HepG2 (cell line): Measurements from ENCODE around the gene CALD1. TPM values are rescaled to one million over a fixed set of nuclear protein-coding genes. Genes with fewer than 3 reads are reported as not detected.

ENCODE experiments used
- ARNTL ChIP-seq: sonication (generic); formaldehyde crosslinking; IDR thresholded peaks from 2 replicates; pipeline ENCODE4 v1.4.0; 2020; ENCODE audit warnings: mild to moderate bottlenecking, missing genetic modification reagents
- BORCS8-MEF2B ChIP-seq: sonication (generic); formaldehyde crosslinking; IDR thresholded peaks from 2 replicates; pipeline ENCODE4 v1.8.0; 2022; ENCODE audit warnings: mild to moderate bottlenecking, missing genetic modification reagents
- DPF2 ChIP-seq: sonication (generic); formaldehyde crosslinking; IDR thresholded peaks from 2 replicates; pipeline ENCODE4 v1.4.0; 2020; ENCODE audit warnings: mild to moderate bottlenecking, low read depth, missing genetic modification reagents, borderline replicate concordance
- FOXA3 ChIP-seq: IDR thresholded peaks from 2 replicates; pipeline ENCODE4 v1.6.1; 2016; ENCODE audit warnings: missing genetic modification reagents, missing compliant biosample characterization
- FOXP1 ChIP-seq, 2 experiments: fragments of 450-650 bp in 1 of 2; IDR thresholded peaks; 2 replicates each; pipeline ENCODE4 v1.6.1; 2017 to 2018; ENCODE audit warnings: antibody characterized with exemption in 1 of 2
- GABPA ChIP-seq, 2 experiments: IDR thresholded peaks; 2 replicates each; pipeline ENCODE4 v1.6.1; 2011 to 2016; ENCODE audit warnings: low read depth in 2 of 2, low read length in 1 of 2, missing biosample characterization in 1 of 2, missing genetic modification characterization in 1 of 2
- HNF4G ChIP-seq, 2 experiments: sonication (generic) in 1 of 2; formaldehyde crosslinking in 1 of 2; IDR thresholded peaks; 2 replicates each; pipeline versions ENCODE4 v1.4.0 to v1.6.1; 2011 to 2020; ENCODE audit warnings: borderline replicate concordance in 2 of 2, low read depth in 2 of 2, mild to moderate bottlenecking in 2 of 2, low read length in 1 of 2, missing genetic modification reagents in 1 of 2, moderate library complexity in 1 of 2
- NCOA2 ChIP-seq: sonication (generic); formaldehyde crosslinking; IDR thresholded peaks from 2 replicates; pipeline ENCODE4 v1.8.0; 2022; ENCODE audit warnings: inconsistent platforms
- NR2F1 ChIP-seq, 2 experiments: fragments of 450-650 bp in 1 of 2; formaldehyde crosslinking in 1 of 2; IDR thresholded peaks; 2 replicates each; pipeline versions ENCODE4 v1.5.0 to v1.6.1; 2016 to 2020; ENCODE audit warnings: mild to moderate bottlenecking in 1 of 2, missing compliant biosample characterization in 1 of 2, missing genetic modification reagents in 1 of 2, moderate library complexity in 1 of 2
- PAXIP1 ChIP-seq: sonication (generic); formaldehyde crosslinking; conservative IDR thresholded peaks from 2 replicates; pipeline ENCODE4 v1.4.0; 2020; ENCODE audit warnings: mild to moderate bottlenecking, missing genetic modification reagents, moderate library complexity
- RCOR2 ChIP-seq: IDR thresholded peaks from 2 replicates; pipeline ENCODE4 v1.6.1; 2016; ENCODE audit warnings: missing biosample characterization, missing genetic modification reagents
- SPEN ChIP-seq: sonication (generic); formaldehyde crosslinking; IDR thresholded peaks from 2 replicates; pipeline ENCODE4 v1.5.1; 2020; ENCODE audit warnings: low read depth, mild to moderate bottlenecking, missing genetic modification reagents
- ZNF33A ChIP-seq: sonication (generic); formaldehyde crosslinking; IDR thresholded peaks from 2 replicates; pipeline ENCODE4 v1.5.1; 2020; ENCODE audit warnings: missing genetic modification reagents, mild to moderate bottlenecking, moderate library complexity, borderline replicate concordance
- ZNF574 ChIP-seq: sonication (generic); formaldehyde crosslinking; IDR thresholded peaks from 2 replicates; pipeline ENCODE4 v1.4.0; 2020; ENCODE audit warnings: missing genetic modification reagents
- polyA plus RNA-seq, 8 experiments: library from polyadenylated mRNA; depleted of rRNA in 3 of 8; stranded (reverse) in 7 of 8; unstranded in 1 of 8; fragments of >200 nt; fragmentation: Illumina TruSeq in 4 of 8; extraction: Trizol in 4 of 8; gene quantifications; 2 replicates each; pipeline versions ENCODE4 v1.2.1 to v1.2.3, GENCODE V29; 2011 to 2016; ENCODE audit warnings: low read depth in 4 of 8, missing spikeins in 1 of 8, mixed read lengths in 1 of 8; ENCODE audit not compliant: insufficient read depth in 1 of 8
- total RNA-seq, 5 experiments: library from RNA; depleted of rRNA; stranded (reverse); fragments of >200 nt; fragmentation: Illumina TruSeq; extraction: Trizol; gene quantifications; 2 replicates each; pipeline ENCODE4 v1.2.3, GENCODE V29; 2016; ENCODE audit warnings: low read depth in 1 of 5
- TF ChIP-seq, protein P1 (sequence below): sonication (generic); formaldehyde crosslinking; IDR thresholded peaks from 2 replicates; pipeline ENCODE4 v1.8.1; 2023; ENCODE audit warnings: mild to moderate bottlenecking, missing genetic modification reagents
- TF ChIP-seq, protein P2 (sequence below): sonication (generic); formaldehyde crosslinking; IDR thresholded peaks from 2 replicates; pipeline ENCODE4 v1.5.0; 2020; ENCODE audit warnings: missing genetic modification reagents
- TF ChIP-seq, protein P3 (sequence below): sonication (generic); formaldehyde crosslinking; IDR thresholded peaks from 2 replicates; pipeline ENCODE4 v1.5.1; 2020; ENCODE audit warnings: mild to moderate bottlenecking, missing genetic modification reagents, moderate library complexity

The CALD1 gene
- total and polyA plus RNA-seq, 2 of the 13 experiments (the other 11 are each of a cell fraction or from before 2014, with no cell fraction given) = 53.0 to 112 TPM

DNA sequence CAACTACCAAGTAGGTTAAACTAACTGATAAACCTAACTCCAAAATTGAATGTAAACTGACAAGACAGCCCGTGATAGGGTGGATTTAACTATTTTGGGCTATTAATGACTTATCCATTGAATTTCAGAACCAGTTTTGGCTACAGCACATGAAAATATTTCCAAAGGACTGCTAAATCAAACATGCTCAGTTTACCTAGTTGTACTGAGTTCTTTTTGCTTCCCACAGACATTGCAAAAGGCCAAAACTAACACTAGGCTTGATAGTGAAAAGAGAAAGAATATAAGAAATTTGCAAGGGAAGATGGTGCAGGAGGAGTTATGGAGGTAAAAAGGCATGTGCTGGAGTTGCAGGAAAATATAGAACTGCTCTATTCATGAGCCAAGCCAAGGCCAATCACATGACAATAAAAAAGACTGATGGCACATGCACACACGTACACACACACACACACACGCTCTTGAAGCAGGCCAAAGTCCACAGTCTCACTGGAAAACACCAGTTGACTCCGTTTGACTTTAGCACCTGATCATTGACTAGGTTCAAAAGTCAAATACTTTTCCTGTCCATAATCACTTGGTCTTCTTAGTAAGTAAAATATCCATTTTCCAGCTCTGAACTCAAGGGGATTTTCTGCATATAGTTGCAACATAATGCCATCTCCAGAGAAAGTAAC is 130.9 kb downstream of the CALD1 start (continued):
- TF ChIP-seq, protein P1, sequence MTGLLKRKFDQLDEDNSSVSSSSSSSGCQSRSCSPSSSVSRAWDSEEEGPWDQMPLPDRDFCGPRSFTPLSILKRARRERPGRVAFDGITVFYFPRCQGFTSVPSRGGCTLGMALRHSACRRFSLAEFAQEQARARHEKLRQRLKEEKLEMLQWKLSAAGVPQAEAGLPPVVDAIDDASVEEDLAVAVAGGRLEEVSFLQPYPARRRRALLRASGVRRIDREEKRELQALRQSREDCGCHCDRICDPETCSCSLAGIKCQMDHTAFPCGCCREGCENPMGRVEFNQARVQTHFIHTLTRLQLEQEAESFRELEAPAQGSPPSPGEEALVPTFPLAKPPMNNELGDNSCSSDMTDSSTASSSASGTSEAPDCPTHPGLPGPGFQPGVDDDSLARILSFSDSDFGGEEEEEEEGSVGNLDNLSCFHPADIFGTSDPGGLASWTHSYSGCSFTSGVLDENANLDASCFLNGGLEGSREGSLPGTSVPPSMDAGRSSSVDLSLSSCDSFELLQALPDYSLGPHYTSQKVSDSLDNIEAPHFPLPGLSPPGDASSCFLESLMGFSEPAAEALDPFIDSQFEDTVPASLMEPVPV (CRISPR knock-in tag) = no peak
- TF ChIP-seq BORCS8-MEF2B (CRISPR knock-in tag) (0 out of 2 replicates have a peak, but pooled peaks have one; percentile 47), NR2F1 (CRISPR knock-in tag; IDR thresholded peaks at IDR 0.05) (peak; percentile 77 to 93; a peak in 3 of 4 replicates), ZNF33A (CRISPR knock-in tag) (no peak), FOXA3 (peak; percentile 83), PAXIP1 (CRISPR knock-in tag) (peak; percentile 93), DPF2 (CRISPR knock-in tag) (peak; percentile 54; the same call in 1 of the 2 replicates), FOXP1 (IDR thresholded peaks at IDR 0.05) (peak; percentile 48; the same call in 1 of the 2 replicates), FOXP1 (CRISPR knock-in tag; IDR thresholded peaks at IDR 0.05) (peak; percentile 80), HNF4G (IDR thresholded peaks at IDR 0.05; ENCODE audit: borderline replicate concordance, low read depth, low read length) (peak; percentile 99), HNF4G (CRISPR knock-in tag; IDR thresholded peaks at IDR 0.05; ENCODE audit: borderline replicate concordance, low read depth) (peak; percentile 98), ARNTL (CRISPR knock-in tag) (peak; percentile 85), SPEN (CRISPR knock-in tag) (peak; percentile 64; the same call in 1 of the 2 replicates), ZNF574 (CRISPR knock-in tag) (0 out of 2 replicates have a peak, but pooled peaks have one; percentile 34), NCOA2 (CRISPR knock-in tag) (peak; percentile 76), GABPA (IDR thresholded peaks at IDR 0.05; ENCODE audit: low read depth, low read length) (no peak), GABPA (CRISPR knock-in tag; IDR thresholded peaks at IDR 0.05; ENCODE audit: low read depth) (peak; percentile 35; the same call in 1 of the 2 replicates), RCOR2 (CRISPR knock-in tag) (peak; percentile 84)
- TF ChIP-seq, protein P2, sequence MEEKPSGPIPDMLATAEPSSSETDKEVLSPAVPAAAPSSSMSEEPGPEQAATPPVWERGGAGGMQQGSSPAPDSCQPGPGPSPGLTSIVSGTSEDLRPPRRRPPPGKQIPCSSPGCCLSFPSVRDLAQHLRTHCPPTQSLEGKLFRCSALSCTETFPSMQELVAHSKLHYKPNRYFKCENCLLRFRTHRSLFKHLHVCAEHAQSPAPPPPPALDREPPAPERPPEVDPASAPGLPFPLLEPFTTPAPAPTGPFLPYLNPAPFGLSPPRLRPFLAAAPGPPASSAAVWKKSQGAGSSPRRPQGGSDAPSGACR (CRISPR knock-in tag) = 0 out of 2 replicates have a peak, but pooled peaks have one; percentile 75
- TF ChIP-seq, protein P3, sequence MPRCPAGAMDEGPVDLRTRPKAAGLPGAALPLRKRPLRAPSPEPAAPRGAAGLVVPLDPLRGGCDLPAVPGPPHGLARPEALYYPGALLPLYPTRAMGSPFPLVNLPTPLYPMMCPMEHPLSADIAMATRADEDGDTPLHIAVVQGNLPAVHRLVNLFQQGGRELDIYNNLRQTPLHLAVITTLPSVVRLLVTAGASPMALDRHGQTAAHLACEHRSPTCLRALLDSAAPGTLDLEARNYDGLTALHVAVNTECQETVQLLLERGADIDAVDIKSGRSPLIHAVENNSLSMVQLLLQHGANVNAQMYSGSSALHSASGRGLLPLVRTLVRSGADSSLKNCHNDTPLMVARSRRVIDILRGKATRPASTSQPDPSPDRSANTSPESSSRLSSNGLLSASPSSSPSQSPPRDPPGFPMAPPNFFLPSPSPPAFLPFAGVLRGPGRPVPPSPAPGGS = no peak
